SK-N-SH treated with all-trans-retinoic acid at 6 μM for 48 hours (cell line): ENCODE measurements around the gene PRCP.
"Not testable (repeated sequence)": the region's sequence is repeated elsewhere in the genome, so short reads cannot be mapped to it uniquely, and the experiment has no call there.

ENCODE experiments used
- ATAC-seq: fragments of 200-7000 bp; cut with Tn5 transposase; 3 replicates; pipeline ENCODE4 v1.9.1; 2020; ENCODE audit warnings: mild to moderate bottlenecking, moderate library complexity
- ARNTL ChIP-seq: fragments of 450-650 bp; formaldehyde crosslinking; IDR thresholded peaks from 2 replicates; pipeline ENCODE4 v1.5.0; 2020; ENCODE audit warnings: low read depth, mild to moderate bottlenecking, moderate library complexity, borderline replicate concordance
- BACH2 ChIP-seq: fragments of 250-450 bp; sonication (Bioruptor Pico); IDR thresholded peaks from 2 replicates; pipeline ENCODE4 v1.9.0; 2021; ENCODE audit warnings: mild to moderate bottlenecking, borderline replicate concordance
- CREB5 ChIP-seq: fragments of 250-450 bp; sonication (Bioruptor Pico); IDR thresholded peaks from 2 replicates; pipeline ENCODE4 v1.5.1; 2020; ENCODE audit warnings: low read depth, mild to moderate bottlenecking, moderate library complexity
- CSDC2 ChIP-seq: fragments of 250-450 bp; sonication (Bioruptor Pico); IDR thresholded peaks from 2 replicates; pipeline ENCODE4 v1.5.0; 2020; ENCODE audit warnings: mild to moderate bottlenecking, moderate library complexity
- CSRNP3 ChIP-seq: fragments of 250-450 bp; sonication (Bioruptor Pico); IDR thresholded peaks from 2 replicates; pipeline ENCODE4 v1.5.1; 2021; ENCODE audit warnings: mild to moderate bottlenecking, moderate library complexity
- ESRRG ChIP-seq: fragments of 250-450 bp; sonication (Bioruptor Pico); IDR thresholded peaks from 2 replicates; pipeline ENCODE4 v1.6.1; 2021; ENCODE audit warnings: mild to moderate bottlenecking
- ISL1 ChIP-seq: fragments of 250-450 bp; sonication (Bioruptor Pico); IDR thresholded peaks from 2 replicates; pipeline ENCODE4 v2.1.2; 2022; ENCODE audit warnings: mild to moderate bottlenecking, moderate library complexity
- PATZ1 ChIP-seq: fragments of 250-450 bp; sonication (Bioruptor Pico); IDR thresholded peaks from 2 replicates; pipeline ENCODE4 v1.8.0; 2020; ENCODE audit warnings: mild to moderate bottlenecking, moderate library complexity, borderline replicate concordance
- POU6F1 ChIP-seq: fragments of 250-450 bp; sonication (Bioruptor Pico); IDR thresholded peaks from 2 replicates; pipeline ENCODE4 v1.8.0; 2021; ENCODE audit warnings: low read depth, mild to moderate bottlenecking, moderate library complexity, borderline replicate concordance
- PPARA ChIP-seq: fragments of 250-450 bp; sonication (Bioruptor Pico); IDR thresholded peaks from 2 replicates; pipeline ENCODE4 v1.5.0; 2020; ENCODE audit warnings: mild to moderate bottlenecking, borderline replicate concordance
- RARB ChIP-seq: fragments of 250-450 bp; sonication (Bioruptor Pico); IDR thresholded peaks from 2 replicates; pipeline ENCODE4 v1.8.0; 2021; ENCODE audit warnings: mild to moderate bottlenecking, moderate library complexity
- SNAI2 ChIP-seq: fragments of 250-450 bp; sonication (Bioruptor Pico); IDR thresholded peaks from 2 replicates; pipeline ENCODE4 v1.5.0; 2020; ENCODE audit warnings: mild to moderate bottlenecking, moderate library complexity
- ZFP3 ChIP-seq: fragments of 250-450 bp; sonication (Bioruptor Pico); IDR thresholded peaks from 2 replicates; pipeline ENCODE4 v1.5.0; 2020; ENCODE audit warnings: mild to moderate bottlenecking, moderate library complexity
- ZFP30 ChIP-seq: fragments of 450-650 bp; formaldehyde crosslinking; IDR thresholded peaks from 2 replicates; pipeline ENCODE4 v1.5.0; 2022; ENCODE audit warnings: mild to moderate bottlenecking, moderate library complexity
- ZNF565 ChIP-seq: fragments of 450-650 bp; formaldehyde crosslinking; conservative IDR thresholded peaks from 2 replicates; pipeline ENCODE4 v1.5.0; 2020; ENCODE audit warnings: low read depth, mild to moderate bottlenecking, moderate library complexity
- ZNF70 ChIP-seq: fragments of 450-650 bp; formaldehyde crosslinking; IDR thresholded peaks from 2 replicates; pipeline ENCODE4 v1.5.0; 2020; ENCODE audit warnings: mild to moderate bottlenecking, moderate library complexity
- ZNF8 ChIP-seq: fragments of 450-650 bp; formaldehyde crosslinking; IDR thresholded peaks from 2 replicates; pipeline ENCODE4 v1.5.0; 2020; ENCODE audit warnings: mild to moderate bottlenecking, moderate library complexity

Gene PRCP

GRCh38 chr11:82930229-82930628 is 30.0 kb upstream of the PRCP start (continued):
- TF ChIP-seq ZFP30 (CRISPR knock-in tag) = no peak

GRCh38 chr11:82929121-82929520 is 28.9 kb upstream of the PRCP start:
- no peak for TF ChIP-seq ZNF8 (CRISPR knock-in tag)
- ATAC-seq = no peak

GRCh38 chr11:82927264-82927880 is 27.1 kb upstream of the PRCP start:
- TF ChIP-seq ZFP30 (CRISPR knock-in tag) (no peak), ARNTL (CRISPR knock-in tag) (no peak), ZNF8 (CRISPR knock-in tag) (no peak), PPARA (CRISPR knock-in tag) (no peak), CREB5 (CRISPR knock-in tag) (no peak), ISL1 (CRISPR knock-in tag) (no peak), PATZ1 (CRISPR knock-in tag) (no peak), RARB (CRISPR knock-in tag) (no peak), CSRNP3 (no peak), ESRRG (CRISPR knock-in tag) (no peak), ZNF70 (CRISPR knock-in tag) (no peak), ZFP3 (CRISPR knock-in tag) (no peak), POU6F1 (CRISPR knock-in tag) (no peak), SNAI2 (no peak), BACH2 (CRISPR knock-in tag) (no peak), ZNF565 (CRISPR knock-in tag) (no peak), CSDC2 (no peak)
- ATAC-seq = peak; percentile 87

GRCh38 chr11:82924522-82925224 is 24.4 kb upstream of the PRCP start:
- no peak for ATAC-seq
- no peak for TF ChIP-seq ZFP30 (CRISPR knock-in tag)
- no peak for TF ChIP-seq ZNF70 (CRISPR knock-in tag)

GRCh38 chr11:82922396-82923173 is 22.4 kb upstream of the PRCP start:
- TF ChIP-seq ZNF70 (CRISPR knock-in tag) = peak; percentile 79

GRCh38 chr11:82920227-82920626 is 20.0 kb upstream of the PRCP start:
- not testable (repeated sequence) for ATAC-seq

More at GRCh38 chr11:82922396-82923173, 22.4 kb upstream of the PRCP start:
- peak; percentile 75 for ATAC-seq

- not testable (repeated sequence) for ATAC-seq
Measured at GRCh38 chr11:82919786-82920185, 19.6 kb upstream of the PRCP start.
